HK-2 (cell line): ENCODE measurements around the gene AKR7A3.

Experiments
- DNase-seq: peaks from one replicate; pipeline ENCODE4 v3.0.0-alpha.2; 2018; ENCODE audit not compliant: unreplicated experiment

Gene AKR7A3

DNA sequence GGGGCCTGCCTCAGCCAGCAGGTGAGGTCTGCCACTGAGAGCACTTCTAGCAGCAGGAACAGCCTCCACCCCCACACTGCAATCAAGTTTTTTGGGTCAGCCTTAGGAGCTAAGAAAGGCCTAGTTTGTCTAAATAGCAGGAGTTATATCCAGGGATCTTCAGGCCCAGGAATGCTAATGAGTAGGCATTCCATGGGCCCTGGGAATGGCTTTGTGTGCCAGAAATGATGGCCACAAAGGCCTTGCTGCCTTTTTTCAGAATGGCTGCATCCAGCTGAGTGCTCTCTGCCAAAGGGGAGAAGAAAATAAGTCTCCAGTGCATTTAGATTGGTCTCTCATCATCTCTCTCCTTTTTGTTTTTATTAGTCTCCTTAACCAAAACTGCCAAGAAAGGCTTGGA is 34.2 kb downstream of the AKR7A3 start:
- DNase-seq, result no peak

- peak; percentile 89 for DNase-seq
Measured at GRCh38 chr1:19251305-19252196, 37.0 kb downstream of the AKR7A3 start, which contains the start of the genes EMC1 and MRTO4. Gene EMC1 (minus strand): TSS chr1:19251524. CDS start chr1:19251509, 15 bp downstream. Gene MRTO4 (plus strand): TSS chr1:19251805. CDS start chr1:19251836, 31 bp downstream.

DNA sequence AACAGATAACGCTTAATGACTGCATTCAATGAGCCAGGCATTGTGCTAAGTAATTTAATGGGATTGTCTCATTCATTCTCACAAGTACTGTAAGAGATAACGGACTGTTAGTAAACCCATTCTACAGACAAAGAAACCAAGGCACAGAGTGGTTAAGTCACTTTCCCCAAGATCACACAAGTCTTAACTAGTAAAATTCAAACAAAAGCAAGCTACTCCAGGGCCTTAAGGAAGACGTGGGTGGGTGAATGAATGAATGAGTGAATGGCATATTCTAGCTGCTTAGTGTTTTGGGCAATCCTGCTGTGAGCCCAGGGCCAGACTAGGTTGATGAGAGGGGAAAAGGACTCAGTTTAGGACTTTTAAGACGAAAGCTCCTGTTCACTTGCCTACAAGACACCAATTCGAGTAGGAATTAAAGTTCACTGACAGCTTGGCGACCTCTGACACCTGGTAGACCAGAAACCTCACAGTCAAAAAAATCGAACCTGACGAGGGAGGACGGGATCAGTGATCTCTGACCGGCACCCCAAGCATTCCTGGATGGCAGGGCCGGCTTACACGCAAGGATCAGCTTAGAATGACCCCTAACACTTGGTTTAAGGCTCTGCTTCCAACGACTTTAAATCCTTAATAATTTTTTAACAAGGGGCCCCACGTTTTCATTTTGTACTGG is 37.8 kb downstream of the AKR7A3 start:
- DNase-seq, result no peak

DNA sequence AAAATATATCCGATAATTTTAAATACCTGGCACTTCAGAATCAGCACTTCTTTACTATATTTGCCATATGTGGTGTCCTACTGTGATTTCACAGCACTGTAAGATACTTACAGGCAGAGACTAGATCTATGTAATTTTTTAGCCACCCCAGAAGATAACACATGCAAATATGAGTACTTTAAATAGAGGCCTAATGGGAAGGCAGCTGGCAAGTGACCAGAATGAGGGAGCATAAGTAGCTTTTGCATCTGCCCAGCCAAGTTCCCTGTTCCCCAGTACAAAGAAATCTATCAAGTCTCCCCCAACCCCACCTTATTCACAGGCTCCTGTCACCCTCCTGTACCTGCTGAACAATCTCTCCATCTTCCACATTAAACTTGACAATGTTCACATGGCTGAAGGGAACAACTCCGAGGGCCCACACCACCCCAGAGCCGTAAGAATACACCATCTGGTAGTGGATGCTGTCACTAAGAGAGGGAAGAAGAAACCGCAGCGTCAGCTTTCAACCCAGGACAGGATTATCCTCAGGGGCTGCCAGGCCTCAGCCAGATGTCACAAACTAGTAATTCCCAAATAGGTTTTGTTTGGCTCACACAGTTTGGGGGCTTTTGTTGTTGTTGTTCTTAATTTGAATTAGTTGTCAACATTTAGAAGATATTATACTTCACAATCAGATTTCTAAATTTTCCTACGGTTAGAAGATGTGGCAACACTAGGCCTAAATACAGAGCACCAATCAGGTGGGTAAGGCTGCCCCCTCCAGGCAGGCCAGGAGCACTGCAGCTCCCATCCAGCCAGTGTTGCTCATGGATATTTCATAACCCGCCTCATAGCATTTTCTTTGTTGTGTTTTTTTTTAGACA is 47.7 kb downstream of the AKR7A3 start:
- DNase-seq, result peak; percentile 48

GRCh38 chr1:19239876-19240275 is 48.7 kb downstream of the AKR7A3 start:
- no peak for DNase-seq

GRCh38 chr1:19234224-19234623 is 54.3 kb downstream of the AKR7A3 start:
- no peak for DNase-seq
